ENCODE data around the gene SLC46A1. TPM values are rescaled to one million over a fixed set of nuclear protein-coding genes. Genes with fewer than 3 reads are reported as not detected.

SLC46A1 gene
- total and polyA plus RNA-seq, 2 of the 13 experiments (the other 11 are each of a cell fraction or from before 2014, with no cell fraction given): 19.6 to 22.6 TPM

GRCh38 chr17:28368306-28368831 lies 37.6 kb downstream of the SLC46A1 start (continued):
- TF ChIP-seq AGO1 (IDR thresholded peaks at IDR 0.05; ENCODE audit: low read depth, low read length, poor library complexity, severe bottlenecking): no peak
- TF ChIP-seq, protein P1, sequence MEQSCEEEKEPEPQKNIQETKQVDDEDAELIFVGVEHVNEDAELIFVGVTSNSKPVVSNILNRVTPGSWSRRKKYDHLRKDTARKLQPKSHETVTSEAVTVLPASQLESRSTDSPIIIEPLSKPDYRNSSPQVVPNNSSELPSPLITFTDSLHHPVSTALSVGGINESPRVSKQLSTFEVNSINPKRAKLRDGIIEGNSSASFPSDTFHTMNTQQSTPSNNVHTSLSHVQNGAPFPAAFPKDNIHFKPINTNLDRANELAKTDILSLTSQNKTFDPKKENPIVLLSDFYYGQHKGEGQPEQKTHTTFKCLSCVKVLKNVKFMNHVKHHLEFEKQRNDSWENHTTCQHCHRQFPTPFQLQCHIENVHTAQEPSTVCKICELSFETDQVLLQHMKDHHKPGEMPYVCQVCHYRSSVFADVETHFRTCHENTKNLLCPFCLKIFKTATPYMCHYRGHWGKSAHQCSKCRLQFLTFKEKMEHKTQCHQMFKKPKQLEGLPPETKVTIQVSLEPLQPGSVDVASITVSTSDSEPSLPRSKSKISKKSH (CRISPR knock-in tag; IDR thresholded peaks at IDR 0.05; ENCODE audit: borderline replicate concordance): no peak
- TF ChIP-seq ZNF839 (CRISPR knock-in tag; IDR thresholded peaks at IDR 0.05; ENCODE audit: borderline replicate concordance): peak; percentile 89; the same call in 1 of the 2 replicates
- TF ChIP-seq ZNF83 (CRISPR knock-in tag; IDR thresholded peaks at IDR 0.05; ENCODE audit: borderline replicate concordance): 0 out of 2 replicates have a peak, but pooled peaks have one; percentile 50
- no peak for TF ChIP-seq TAF15 (IDR thresholded peaks at IDR 0.05; ENCODE audit: low read depth, low read length, poor library complexity, severe bottlenecking)
- peak; percentile 85; the same call in 1 of the 2 replicates for TF ChIP-seq MED13 (CRISPR knock-in tag; IDR thresholded peaks at IDR 0.05)
- no peak for TF ChIP-seq ATF7-NPFF (CRISPR knock-in tag; IDR thresholded peaks at IDR 0.05; ENCODE audit: low read depth)
- no peak for TF ChIP-seq BCL3 (CRISPR knock-in tag; IDR thresholded peaks at IDR 0.05)
- no peak for TF ChIP-seq NRL (CRISPR knock-in tag; IDR thresholded peaks at IDR 0.05; ENCODE audit: borderline replicate concordance)
- TF ChIP-seq ZSCAN22 (CRISPR knock-in tag; IDR thresholded peaks at IDR 0.05): no peak
- TF ChIP-seq, protein P2, sequence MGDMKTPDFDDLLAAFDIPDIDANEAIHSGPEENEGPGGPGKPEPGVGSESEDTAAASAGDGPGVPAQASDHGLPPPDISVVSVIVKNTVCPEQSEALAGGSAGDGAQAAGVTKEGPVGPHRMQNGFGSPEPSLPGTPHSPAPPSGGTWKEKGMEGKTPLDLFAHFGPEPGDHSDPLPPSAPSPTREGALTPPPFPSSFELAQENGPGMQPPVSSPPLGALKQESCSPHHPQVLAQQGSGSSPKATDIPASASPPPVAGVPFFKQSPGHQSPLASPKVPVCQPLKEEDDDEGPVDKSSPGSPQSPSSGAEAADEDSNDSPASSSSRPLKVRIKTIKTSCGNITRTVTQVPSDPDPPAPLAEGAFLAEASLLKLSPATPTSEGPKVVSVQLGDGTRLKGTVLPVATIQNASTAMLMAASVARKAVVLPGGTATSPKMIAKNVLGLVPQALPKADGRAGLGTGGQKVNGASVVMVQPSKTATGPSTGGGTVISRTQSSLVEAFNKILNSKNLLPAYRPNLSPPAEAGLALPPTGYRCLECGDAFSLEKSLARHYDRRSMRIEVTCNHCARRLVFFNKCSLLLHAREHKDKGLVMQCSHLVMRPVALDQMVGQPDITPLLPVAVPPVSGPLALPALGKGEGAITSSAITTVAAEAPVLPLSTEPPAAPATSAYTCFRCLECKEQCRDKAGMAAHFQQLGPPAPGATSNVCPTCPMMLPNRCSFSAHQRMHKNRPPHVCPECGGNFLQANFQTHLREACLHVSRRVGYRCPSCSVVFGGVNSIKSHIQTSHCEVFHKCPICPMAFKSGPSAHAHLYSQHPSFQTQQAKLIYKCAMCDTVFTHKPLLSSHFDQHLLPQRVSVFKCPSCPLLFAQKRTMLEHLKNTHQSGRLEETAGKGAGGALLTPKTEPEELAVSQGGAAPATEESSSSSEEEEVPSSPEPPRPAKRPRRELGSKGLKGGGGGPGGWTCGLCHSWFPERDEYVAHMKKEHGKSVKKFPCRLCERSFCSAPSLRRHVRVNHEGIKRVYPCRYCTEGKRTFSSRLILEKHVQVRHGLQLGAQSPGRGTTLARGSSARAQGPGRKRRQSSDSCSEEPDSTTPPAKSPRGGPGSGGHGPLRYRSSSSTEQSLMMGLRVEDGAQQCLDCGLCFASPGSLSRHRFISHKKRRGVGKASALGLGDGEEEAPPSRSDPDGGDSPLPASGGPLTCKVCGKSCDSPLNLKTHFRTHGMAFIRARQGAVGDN (CRISPR knock-in tag; IDR thresholded peaks at IDR 0.05): peak; percentile 67
- peak; percentile 12; the same call in 1 of the 2 replicates for TF ChIP-seq ZNF460 (CRISPR knock-in tag; IDR thresholded peaks at IDR 0.05; ENCODE audit: borderline replicate concordance)
- no peak for TF ChIP-seq ZNF251 (CRISPR knock-in tag; IDR thresholded peaks at IDR 0.05)
- no peak for TF ChIP-seq DBP (CRISPR knock-in tag; IDR thresholded peaks at IDR 0.05; ENCODE audit: not compliant biosample characterization)
- no peak for TF ChIP-seq SP1 (IDR thresholded peaks at IDR 0.05)
- TF ChIP-seq SP1 (CRISPR knock-in tag; IDR thresholded peaks at IDR 0.05): 0 out of 2 replicates have a peak, but pooled peaks have one; percentile 35
- no peak for TF ChIP-seq ATM (IDR thresholded peaks at IDR 0.05; ENCODE audit: borderline replicate concordance)
- peak; percentile 99 for TF ChIP-seq HNF4A (CRISPR knock-in tag; IDR thresholded peaks at IDR 0.05)
- TF ChIP-seq ZNF282 (IDR thresholded peaks at IDR 0.05; ENCODE audit: partially characterized antibody): no peak
- no peak for TF ChIP-seq ZBTB39 (CRISPR knock-in tag; IDR thresholded peaks at IDR 0.05)
